ENCODE results near the gene IFT88.

Gene IFT88

DNA sequence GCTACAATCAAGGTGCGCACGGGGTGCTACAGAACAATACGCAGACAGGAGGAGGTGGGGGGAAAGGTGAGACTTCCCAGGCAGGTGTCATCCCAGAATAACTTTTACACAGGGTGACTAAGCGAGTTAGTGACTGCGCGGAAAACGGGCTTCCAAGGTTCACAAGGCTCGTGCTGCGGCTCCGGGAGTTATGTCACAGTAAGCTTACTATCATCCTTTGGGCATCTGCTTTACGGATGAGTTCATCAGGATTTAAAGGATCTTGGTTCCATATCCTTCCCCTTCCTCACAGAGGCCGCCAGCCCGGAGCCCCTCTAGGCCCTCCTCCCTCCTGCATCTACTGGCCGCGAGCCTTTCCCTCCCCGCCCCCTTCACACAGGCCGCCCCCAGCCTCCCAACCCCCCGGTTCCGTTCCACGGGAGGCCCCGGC lies 474 bp upstream of the IFT88 start:
- DNase-seq (ENCODE audit: low spot score) = no peak

DNA sequence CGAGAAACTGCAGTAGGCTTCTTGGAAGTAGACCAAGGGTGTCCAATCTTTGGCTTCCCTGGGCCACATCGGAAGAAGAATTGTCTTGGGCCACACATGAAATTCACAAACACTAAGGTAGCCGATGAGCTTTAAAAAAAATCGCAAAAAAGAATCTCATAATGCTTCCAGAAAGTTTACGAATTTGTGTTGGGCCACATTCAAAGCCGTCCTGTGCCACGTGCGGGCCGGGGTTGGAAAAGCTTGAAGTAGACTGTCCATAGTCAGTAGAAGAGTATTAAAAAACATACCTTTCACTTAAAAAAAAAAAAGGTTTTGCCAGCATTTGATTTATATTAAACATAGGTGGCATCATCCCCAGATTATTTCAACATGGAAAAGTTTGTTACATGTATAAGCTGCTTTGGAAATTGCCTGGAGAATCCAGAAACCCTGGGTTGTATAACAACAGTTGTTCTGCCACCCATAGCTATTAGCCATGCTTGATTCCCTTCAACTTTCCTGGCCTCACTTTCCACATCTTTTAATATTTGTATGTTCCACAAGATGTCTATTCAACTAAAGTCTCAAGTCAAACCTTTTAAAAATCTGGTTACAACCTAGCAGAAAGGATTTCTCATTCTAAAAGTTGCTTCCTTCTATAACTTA lies 1.0 kb downstream of the IFT88 start:
- no peak for DNase-seq (ENCODE audit: low spot score)

DNA sequence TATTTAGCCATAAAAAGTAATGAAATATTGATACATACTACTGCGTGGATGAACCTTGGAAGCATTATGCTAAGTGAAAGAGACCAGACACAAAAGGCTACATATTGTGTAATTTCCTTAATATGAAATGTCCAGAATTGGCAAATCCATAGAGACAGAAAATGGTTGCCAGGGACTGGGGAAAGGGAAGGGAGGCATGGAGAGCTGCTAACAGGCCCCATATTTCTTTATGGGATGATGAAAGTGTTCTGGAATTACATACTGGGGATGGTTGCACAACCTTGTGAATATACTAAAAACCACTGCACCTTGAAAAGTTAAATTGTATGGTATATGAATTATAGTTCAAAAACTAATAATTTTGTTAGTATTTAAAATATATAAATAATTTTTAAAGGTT lies 3.6 kb downstream of the IFT88 start:
- DNase-seq (ENCODE audit: low spot score) = no peak

DNA sequence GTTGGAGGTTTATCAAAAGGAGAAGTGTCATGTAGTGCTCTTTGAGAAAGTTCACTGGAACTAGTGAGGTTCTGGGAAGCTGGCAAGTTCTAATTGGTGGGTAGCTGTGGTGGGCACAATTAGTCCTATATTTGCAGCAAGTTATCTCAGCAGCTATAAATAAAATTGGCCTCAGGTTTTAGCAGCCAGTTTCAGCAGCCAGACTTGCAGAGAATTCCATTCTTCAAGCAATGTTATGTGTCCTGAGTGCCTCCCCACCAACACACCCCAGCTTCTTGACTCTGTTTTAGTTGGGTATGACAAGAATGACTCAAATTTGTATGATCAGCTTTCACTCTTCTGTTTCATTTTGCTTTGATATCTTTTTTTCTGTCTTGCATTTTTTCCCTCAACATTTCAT lies 4.7 kb downstream of the IFT88 start:
- DNase-seq (ENCODE audit: low spot score) = no peak

DNA sequence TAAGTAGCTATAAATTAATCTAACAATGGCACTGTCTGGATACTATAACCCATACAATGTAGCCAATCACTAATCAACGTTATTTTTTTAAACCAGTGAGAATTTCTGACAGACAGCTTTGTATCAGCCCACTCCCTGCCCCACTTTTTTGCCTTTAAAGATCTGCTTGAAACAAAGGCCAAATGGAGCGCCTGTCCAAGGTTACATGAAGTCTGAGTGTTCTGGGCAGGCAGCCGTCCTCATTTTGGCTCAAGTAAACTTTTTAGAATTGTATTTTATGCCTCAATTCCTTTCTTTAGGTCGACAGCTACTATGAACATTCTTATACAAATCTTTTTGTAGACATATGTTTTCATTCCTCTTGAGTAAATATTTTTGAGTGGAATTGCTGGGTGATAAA lies 6.2 kb downstream of the IFT88 start:
- no peak for DNase-seq (ENCODE audit: low spot score)

DNA sequence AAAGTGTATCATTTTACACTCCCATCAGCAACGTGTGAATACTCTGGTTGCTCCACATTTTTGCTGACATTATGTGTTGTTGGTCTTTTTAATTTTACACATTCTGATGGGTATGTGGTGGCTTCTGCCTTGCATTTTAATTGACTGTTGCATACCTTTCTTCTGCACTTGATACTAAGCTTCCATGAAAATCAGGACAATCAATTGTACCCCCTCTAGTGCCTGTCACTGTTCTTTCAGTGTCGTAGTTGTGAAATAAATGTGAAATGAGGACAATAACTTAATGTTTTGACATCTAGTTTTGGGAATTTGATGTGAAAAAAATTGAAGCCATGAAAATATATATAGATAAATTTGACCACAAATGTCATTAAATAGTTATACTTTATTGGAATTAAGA lies 6.7 kb downstream of the IFT88 start:
- no peak for DNase-seq (ENCODE audit: low spot score)

DNA sequence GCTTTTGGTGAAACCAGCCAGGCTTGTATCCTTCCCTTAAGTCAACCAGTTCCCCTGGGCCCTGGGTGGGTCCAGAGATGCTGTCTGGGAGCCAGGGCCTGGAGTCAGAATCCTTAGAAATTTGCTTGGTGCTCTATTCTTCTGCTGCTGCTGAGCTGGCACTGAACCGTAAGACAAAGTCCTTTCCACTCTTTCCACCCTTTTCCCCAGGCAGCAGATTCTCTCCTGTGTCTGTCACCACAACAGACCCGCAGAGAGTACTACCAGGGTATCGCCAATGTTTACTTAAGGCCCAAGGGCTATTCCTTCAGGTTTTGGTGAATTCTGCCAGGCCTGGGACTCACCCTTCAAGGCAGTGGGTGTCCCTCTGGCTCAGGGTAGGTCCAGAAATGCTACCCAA lies 12.2 kb downstream of the IFT88 start:
- DNase-seq (ENCODE audit: low spot score) = no peak

DNA sequence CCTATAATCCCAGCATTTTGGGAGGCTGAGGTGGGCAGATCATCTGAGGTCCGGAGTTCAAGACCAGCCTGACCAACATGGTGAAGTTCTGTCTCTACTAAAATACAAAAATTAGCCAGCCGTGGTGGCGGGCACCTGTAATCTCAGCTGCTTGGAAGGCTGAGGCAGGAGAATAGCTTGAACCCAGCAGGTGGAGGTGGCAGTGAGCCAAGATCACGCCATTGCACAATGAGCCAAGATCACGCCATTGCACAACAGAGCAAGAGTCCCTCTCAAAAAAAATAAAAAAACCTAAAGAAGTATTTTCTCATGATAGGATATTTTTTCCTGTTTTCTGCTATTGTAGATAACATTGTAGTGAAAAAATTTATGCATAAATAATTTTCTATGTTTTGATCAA lies 13.3 kb downstream of the IFT88 start:
- DNase-seq (ENCODE audit: low spot score) = no peak

DNA sequence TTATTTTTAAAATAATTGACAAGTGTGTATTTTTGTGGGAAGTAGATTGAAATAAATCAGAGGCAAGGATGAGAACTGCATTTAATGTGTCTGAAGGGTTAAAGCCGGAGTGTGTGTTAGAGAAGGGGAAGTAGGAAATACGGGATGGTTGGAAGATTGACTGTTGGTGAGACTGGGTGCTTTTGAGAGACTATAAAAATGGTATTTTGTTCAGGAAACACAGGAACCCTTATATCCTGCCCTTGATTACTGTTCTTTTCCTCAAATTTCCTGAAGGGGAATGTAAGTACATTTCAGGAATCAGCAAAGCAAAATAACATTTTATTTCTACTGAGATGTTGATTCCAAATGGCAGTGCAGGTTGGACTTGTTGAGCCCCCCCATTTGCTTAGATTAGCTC lies 15.1 kb downstream of the IFT88 start:
- DNase-seq (ENCODE audit: low spot score) = no peak

DNA sequence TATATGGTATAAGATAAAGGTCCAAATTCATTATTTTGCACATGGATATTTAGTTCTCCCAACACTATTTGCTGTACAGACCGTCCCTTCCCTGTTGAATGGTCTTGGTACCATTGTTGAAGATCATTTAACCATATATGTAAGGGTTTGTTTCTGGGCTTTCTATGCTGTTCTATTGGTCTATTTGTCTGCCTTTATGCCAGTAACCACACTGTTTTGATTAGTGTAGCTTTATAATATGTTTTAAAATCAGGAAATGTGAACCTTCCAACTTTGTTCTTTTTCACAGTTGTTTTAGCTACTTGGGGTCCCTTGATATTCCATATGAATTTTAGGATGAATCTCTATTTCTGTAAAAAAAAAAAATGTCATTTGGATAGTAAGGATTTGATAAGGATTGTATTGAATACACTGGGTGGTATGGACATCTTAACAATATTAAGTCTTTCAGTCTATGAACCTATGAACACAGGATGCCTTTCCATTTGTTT lies 16.9 kb downstream of the IFT88 start:
- no peak for DNase-seq (ENCODE audit: low spot score)

DNA sequence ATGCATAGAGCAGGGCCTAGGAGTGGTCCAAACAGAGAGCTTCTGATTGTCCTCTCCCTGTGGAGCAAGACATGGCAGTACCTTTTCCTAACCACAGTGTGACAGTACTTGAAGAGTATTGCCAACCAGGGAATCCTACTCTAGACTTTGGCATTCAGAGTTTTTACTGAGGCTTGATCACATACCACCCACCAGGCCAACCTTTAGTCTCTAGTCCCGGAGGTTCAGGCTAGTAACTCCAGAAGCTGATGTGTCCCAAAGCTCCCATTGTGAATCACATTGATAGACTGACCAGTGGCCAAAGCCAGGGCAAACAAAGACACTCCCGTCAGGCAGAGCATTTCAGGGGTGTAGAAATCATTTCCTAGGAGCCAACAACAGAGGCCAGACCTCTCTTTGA lies 18.4 kb downstream of the IFT88 start:
- DNase-seq (ENCODE audit: low spot score) = no peak

DNA sequence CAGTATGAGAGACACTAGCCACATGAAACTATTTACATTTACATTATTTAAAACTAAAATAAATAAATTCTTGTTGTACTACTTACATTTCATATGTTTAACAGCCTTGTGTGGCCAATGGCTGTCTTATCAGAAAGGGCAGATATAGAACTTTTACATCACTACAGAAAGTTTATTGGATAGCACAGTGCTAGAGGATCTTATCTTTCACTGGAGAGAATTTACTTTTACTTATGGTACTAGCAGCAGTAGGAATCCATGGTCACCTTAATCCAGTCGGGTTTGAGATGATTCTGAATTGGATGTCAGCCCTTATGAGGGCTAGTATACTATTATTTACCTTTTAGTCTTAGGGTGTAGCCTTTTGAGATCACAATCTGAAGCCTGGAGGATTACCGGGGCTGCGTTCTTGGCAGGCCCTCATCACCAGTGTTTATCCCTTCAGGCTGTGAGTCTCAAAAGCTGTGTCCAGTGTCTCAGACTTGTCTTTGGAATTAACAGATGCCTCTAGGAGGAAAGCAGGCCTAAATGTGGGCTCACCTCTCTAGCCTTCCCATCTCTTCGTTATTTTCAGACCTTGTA lies 21.7 kb downstream of the IFT88 start:
- no peak for DNase-seq (ENCODE audit: low spot score)

DNA sequence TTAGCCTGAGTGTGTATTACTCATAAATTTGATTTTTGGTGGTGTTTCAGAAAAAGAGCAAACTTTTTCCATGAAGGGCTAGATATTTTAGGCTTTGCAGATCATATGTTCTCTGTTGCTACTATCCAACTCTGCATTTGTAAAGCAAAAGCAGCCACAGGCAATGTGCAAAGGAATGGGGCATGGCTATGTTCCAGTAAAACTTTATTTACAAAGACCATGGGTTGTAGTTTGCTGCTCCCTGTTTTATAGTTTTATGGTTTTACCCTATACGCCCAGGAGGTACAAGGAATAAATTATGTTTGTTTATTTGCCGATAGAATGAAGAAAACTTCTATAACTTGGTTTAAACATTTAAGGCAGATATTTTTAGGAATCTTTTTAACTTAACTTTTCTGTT lies 23.6 kb downstream of the IFT88 start:
- no peak for DNase-seq (ENCODE audit: low spot score)

DNA sequence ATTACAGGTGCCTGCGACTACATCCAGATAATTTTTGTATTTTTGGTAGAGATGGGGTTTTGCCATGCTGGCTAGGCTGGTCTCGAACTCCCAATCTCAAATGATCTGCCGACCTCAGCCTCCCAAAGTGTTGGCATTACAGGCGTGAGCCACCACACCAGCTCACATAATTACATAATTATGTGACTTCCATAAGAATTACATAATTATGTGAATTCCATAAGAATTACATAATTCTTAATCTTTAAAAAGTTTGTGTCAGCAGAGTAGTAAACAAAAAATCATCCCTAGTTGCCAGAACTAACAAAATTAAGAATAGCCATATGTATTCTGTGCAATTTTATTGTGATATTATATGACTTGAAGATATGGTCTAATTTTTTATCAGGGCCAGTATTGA lies 25.6 kb downstream of the IFT88 start:
- DNase-seq (ENCODE audit: low spot score) = no peak

DNA sequence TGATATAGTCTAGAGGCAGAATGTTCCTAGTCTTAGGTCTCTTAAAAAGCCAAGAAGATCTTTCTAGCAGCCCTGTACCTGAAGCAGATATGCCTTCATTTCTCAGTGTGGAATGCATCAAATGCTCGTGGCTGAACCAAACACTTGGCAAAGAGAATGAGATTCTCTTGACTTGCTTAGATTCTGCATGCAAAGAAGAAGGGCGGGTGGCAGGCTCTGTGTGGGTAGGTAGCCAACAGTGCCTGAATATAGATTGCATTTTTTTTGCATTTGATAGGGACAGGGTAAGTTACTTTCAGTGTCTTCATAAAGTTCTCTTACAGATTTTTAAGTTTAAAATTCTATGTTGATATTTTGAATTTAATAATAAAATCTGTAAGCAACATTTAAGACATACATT lies 27.3 kb downstream of the IFT88 start:
- no peak for DNase-seq (ENCODE audit: low spot score)

DNA sequence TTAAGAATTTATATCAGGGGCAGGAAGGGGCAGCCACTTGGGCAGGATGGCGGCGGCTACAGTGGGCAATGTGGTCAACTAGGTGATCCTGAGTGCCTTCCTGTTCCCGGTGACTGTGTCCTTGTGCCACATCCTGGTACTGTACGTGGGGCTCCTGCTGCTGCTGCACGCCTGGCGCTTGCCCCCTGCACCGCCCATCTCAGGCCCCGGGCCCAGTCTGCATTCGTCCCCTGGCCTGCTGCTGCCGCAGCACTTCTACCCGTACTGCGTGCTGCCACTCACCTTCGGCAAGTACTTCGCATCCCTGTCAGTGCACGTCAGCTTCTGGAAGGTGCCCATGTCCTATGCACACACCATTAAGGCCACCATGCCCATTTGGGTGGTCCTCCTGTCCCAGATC lies 40.1 kb downstream of the IFT88 start:
- DNase-seq (ENCODE audit: low spot score) = no peak

DNA sequence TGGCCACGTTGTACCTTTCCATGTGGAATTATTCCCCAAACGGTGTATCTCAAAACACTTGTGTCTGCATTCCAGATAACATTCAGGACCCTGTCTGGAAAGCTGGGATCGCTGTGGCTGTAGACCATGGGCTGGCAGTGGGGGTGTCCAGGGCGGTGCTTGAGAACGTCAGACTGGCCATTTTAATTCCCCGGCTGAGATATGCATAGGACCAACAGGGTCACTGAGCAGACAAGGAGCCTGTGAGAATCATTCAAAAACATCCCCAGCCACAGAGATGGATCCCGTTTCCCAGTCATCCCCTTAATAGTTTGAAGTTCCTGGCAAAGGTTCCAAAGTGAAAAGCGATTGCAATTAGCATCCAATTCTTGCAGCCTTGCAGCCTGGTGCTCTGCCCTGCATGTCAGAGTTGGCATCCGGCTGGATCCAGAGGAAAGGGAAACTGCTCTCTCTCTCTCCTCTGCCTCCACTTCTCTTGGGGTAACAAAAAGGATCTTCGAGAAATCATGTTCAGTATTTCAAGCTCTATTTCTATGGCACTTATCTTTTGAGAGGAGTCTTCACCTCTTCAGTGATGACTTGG lies 41.6 kb downstream of the IFT88 start:
- no peak for DNase-seq (ENCODE audit: low spot score)

DNA sequence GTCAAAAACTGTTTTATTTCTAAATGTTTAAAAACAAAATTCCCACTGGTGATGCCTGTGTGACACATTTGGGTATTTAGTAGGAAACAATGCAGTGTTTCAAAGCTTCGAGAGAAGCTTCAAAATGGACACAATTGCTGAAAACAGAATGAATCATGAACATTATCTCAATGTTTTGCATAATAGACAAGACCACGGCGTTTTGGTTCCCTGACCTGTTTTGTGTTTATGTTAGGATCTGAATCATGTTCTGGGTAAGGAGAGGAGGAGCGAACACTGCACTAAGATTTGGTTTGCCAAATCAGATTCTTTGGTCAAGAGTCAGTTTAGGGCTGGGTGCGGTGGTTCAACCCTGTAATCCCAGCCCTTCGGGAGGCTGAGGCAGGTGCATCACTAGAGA lies 42.2 kb downstream of the IFT88 start:
- DNase-seq (ENCODE audit: low spot score) = no peak

DNA sequence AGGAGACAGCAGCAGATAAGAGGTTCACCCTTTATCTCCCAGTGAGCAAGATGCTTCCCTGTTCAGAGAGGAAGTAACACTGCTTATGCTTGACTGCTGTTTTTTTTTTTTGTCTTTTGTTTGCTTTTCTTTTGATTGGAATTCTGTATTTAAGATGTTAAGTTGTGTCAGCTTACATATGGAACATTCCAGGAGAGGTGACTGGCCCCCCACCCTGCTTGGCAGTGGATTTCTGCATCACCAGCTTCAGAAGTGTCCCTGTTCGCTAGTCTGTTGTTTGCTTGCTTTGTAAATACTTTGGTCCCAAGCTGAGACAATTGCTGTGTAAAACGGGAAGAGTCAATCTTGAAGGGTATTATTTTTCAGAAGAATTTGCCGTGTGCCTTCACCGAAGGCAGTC lies 43.0 kb downstream of the IFT88 start:
- no peak for DNase-seq (ENCODE audit: low spot score)

DNA sequence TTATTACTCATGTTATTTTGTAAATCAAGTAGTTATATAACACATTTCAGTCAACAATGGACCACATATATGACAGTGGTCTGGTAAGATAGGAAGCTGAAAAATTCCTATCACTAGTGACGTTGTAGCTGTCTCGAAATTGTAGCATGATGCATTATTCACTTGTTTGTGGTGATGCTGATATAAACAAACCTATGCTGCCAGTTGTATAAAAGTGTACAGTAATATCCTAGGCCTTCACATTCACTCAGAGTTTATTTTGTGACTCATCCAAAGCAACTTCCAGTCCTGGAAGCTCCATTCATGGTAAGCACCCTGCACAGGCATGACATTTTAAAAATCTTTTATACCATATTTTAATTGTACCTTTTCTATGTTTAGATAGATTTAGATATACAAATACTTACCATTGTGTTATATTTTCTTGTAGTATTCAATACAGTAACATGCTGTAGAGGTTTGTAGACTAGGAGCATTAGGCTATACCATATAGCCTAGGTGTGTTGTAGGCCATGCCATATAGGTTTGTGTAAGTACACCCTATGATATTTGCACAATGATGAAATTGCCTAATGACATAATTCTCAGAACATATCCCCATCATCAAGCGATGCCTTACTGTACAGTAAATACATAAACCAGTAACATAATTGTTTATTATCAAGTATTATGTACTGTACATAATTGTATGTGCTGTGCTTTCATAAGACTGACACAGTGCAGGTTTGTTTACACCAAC lies 49.3 kb downstream of the IFT88 start:
- DNase-seq (ENCODE audit: low spot score) = no peak

DNA sequence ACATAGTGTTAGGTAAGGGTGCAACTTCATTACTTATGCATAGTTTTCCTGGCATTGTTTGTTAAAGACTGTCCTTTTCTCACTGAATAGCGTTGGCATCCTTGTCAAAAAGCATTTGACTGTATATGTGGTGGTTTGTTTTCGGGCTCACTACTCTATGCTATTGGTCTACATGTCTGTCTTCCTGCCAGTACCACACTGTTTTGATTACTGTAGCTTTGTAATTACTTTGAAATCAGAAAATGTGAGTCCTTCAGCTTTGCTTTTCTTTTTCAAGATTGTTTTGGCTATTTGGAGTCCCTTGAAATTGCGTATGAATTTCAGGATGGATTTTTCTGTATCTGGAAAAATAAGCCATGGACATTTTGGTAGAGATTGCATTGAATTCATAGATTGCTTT lies 56.0 kb downstream of the IFT88 start:
- no peak for DNase-seq (ENCODE audit: low spot score)

DNA sequence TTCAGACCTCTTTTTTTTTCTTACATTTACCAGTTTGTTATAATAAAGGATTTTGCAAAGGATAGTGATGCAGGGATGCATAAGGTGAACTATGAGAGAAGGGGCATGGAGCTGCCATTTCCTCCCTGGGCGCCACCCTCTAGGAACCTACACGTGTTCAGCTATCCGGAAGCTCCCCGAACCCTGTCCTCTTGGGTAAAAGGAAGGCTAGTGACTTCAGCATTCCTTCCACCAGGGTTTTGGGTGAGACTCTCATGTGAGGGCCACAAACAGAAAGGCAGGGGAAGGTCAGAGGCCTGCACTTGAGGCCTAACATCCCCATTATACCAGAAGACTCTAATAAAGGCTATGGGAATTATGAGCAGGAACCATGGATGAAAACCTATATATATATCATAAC lies 57.3 kb downstream of the IFT88 start:
- DNase-seq (ENCODE audit: low spot score) = no peak

DNA sequence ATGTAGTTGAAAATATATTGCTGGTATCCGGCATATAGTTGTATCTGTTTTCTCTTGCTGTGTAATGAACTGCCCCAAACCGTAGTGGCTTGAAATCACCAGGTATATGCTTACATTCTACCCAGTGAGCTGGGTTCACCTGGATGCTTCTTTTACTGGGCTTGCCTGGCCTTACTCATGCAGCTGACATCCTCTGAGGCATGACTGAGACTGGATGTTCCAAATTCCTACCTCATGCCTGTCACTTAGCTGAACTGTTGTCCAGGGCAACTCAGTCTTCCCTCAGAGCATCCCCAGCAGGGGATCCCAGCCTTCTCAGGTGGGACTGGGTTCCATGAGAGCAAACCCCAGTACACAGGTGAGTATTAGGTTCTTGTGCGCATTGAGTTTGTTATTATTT lies 66.8 kb downstream of the IFT88 start:
- no peak for DNase-seq (ENCODE audit: low spot score)

Data from CD4-positive, alpha-beta T cell treated with Interleukin-2 at 100 ng/mL for 4 hours (primary cell).